ENCODE data around the gene GLOD4.

GRCh38 chr17:737561-738113 lies 44.4 kb downstream of the GLOD4 start:
- TF ChIP-seq POLR2A (IDR thresholded peaks at IDR 0.05) (no peak), CTCF (IDR thresholded peaks at IDR 0.05) (no peak)

All from sigmoid colon (tissue), 3 donors.